Activated CD4-positive, alpha-beta T cell treated with anti-CD3 and anti-CD28 coated beads, Interleukin-2, amount 10 ng/mL, durations not matched to agents 24 days and 14 days (primary cell): ENCODE results near the gene MIDN. TPM values are rescaled to one million over a fixed set of nuclear protein-coding genes. Genes with fewer than 3 reads are reported as not detected.
A peak's percentile ranks its signal among the peaks of the same experiment; 100 is the strongest.

Experiments
- DNase-seq: peaks from one replicate; pipeline ENCODE4 v3.0.0; 2022
- H3K27ac Mint-ChIP-seq: one replicate; pipeline ENCODE4 v1.8.0; 2022; ENCODE audit warnings: mild to moderate bottlenecking, mixed read lengths
- H3K27me3 Mint-ChIP-seq: one replicate; pipeline ENCODE4 v1.8.0; 2022; ENCODE audit warnings: mixed read lengths
- H3K36me3 Mint-ChIP-seq: one replicate; pipeline ENCODE4 v1.8.0; 2022; ENCODE audit warnings: low read depth, mild to moderate bottlenecking, mixed read lengths
- H3K4me1 Mint-ChIP-seq: one replicate; pipeline ENCODE4 v1.8.0; 2021; ENCODE audit warnings: mixed read lengths
- H3K4me3 Mint-ChIP-seq: one replicate; pipeline ENCODE4 v1.8.0; 2022; ENCODE audit warnings: mild to moderate bottlenecking, moderate library complexity, mixed read lengths
- H3K9me3 Mint-ChIP-seq: one replicate; pipeline ENCODE4 v1.8.0; 2021; ENCODE audit warnings: mixed read lengths
- intact Hi-C: fragments of 100-400 bp; cut with micrococcal nuclease; formaldehyde crosslinking; loops from one replicate; pipeline ENCODE4 v1.15.1; 2023
- total RNA-seq: library from RNA; stranded (reverse); gene quantifications from 2 replicates; pipeline ENCODE4 v1.2.3, GENCODE V29; 2022

The MIDN gene
- total RNA-seq, 1 donor from 2014 or later = 82.4 TPM

DNA sequence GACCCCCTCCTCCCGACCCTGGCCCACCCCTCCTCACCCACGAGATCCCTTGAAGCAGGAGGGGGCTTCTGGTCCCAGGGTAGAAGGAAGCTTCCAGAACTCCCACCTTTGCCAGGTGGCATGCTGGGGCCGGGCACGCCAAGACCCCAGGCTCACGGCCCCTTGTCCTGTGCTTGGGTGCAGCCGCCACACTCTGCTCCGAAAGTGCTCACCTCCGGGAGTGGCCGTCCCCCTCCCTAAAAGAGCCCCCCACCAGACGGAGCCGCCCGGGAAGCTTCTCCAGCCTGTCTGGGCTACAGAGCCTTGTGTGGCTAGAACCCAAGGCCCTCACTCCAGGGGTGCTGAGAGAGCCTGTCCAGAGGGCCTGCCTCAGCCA, 35.5 kb downstream of the MIDN start:
- intact Hi-C loops = no loop called here
- Mint-ChIP-seq H3K4me1 (peaks cover 9% of the 10 kb centered on the region), H3K27me3 (peaks cover 24% of the 10 kb centered on the region), H3K9me3 (no peaks in the 10 kb centered on the region), H3K4me3 (no peak overlapping the region), H3K36me3 (peaks cover 15% of the 10 kb centered on the region), H3K27ac (no peak overlapping the region)
- no peak for DNase-seq

DNA sequence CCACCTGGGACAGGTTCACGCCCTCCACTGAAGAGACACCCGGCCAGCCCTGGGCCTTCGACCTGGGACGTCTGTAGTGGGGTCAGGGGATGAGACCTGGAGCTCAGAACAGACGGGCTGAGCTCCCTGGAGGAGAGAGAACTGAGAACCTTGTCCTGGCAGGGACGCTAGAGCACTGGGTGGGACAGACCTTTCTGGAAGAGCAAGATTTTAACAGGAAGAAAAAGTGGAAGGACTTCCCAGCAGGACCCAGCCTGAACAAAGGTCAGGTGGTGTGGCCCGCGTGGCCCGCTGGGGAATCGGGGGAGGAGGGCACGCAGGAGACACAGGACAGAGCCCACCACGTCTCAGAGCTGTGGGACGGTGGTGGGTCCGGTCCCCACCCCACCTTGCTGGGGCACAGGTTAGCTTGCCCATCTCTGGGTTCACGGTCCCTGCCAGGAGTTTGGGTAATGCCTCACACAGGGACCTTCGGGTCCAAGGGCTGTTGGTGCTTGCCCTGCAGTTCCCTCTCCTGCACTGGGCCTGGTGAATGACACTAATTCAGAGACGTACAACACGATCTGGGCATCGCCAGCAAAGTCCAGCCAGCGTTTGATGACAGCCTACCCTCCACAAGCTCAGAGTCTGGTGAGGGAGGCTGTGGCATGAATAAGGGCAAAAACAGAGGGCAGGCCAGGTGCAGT, 36.1 kb downstream of the MIDN start:
- H3K27ac Mint-ChIP-seq = no peak overlapping the region
- no peaks in the 10 kb centered on the region for H3K9me3 Mint-ChIP-seq
- intact Hi-C loops = no loop called here
- H3K27me3 Mint-ChIP-seq = peaks cover 24% of the 10 kb centered on the region
- peaks cover 9% of the 10 kb centered on the region for H3K4me1 Mint-ChIP-seq
- peak overlapping the region; percentile 4 for H3K4me3 Mint-ChIP-seq
- no peak for DNase-seq
- H3K36me3 Mint-ChIP-seq = peaks cover 12% of the 10 kb centered on the region

DNA sequence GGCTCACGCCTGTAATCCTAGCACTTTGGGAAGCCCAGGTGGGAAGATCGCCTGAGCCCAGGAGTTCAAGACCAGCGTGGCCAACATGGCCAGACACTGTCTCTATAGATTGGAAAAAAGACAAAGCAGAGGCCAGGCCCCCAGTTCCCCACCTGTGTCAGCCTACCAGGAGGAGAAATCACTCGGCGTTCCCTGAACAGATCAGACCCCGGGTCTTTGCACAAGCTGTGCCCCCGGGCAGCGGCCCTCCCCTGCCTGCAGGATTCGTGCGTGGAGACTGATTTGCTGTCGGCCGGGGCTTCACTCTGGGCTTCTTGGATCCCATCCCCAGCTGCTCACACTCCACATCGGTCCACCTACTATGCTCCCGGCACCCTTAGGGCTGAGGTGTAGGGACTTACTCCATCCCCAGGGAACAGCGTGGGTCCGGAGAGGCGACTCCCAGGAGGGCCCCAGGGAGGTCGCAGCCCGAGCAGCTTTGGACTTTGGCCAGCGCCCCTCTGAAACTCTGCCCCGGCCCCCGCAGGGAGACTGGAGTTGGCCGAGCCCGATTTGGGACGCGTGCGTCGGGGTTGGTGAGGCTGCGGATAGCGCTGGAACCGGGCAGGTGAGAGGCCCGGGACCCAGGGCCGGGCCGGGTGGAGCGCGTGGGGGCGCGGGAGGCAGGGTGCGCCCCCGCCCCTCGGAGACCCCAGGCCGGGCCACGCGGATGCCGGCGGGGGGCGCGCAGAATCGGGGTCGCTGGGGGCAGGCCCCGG, 36.8 kb downstream of the MIDN start:
- Mint-ChIP-seq H3K4me3 (peak overlapping the region; percentile 15), H3K27me3 (peaks cover 24% of the 10 kb centered on the region), H3K36me3 (peaks cover 5% of the 10 kb centered on the region), H3K9me3 (no peaks in the 10 kb centered on the region), H3K4me1 (peaks cover 3% of the 10 kb centered on the region), H3K27ac (no peak overlapping the region)
- DNase-seq = no peak
- intact Hi-C loops = no loop called here

DNA sequence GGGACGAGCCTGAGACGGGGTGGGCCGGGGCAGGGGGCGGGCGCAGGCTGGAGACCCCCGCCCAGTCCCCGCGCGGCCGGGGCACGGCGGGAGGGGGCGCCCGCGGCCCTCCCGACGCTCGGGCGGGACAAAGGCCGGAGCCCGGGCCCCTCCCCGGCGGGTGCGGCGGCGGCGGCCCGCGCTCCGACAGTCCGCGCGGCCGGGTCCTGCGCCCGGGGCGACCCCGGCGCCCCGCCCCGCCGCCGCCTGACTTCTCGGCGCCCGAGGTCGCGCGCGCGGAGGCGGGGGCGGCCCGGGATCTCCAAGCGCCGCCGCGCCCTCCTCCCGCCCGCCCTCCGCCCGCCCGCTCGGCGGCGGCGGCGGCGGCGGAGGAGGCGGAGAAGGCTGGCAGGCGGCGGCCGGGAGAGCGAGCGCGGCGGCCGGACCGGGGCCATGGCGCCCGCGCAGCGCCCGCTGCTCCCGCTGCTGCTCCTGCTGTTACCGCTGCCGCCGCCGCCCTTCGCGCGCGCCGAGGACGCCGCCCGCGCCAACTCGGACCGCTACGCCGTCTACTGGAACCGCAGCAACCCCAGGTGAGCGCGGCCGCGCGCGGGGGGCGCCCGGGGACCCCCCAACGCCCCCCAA, 37.5 kb downstream of the MIDN start, which contains the start of gene EFNA2:
EFNA2 (plus strand) TSS at position 137 of the 624 bp plus-strand sequence; CDS start at position 433, 296 bp downstream.
- H3K4me1 Mint-ChIP-seq = peaks cover 3% of the 10 kb centered on the region
- peak; percentile 56 for DNase-seq
- no peak within 1 kb of the TSS for H3K27ac Mint-ChIP-seq
- intact Hi-C loops = no loop called here
- H3K27me3 Mint-ChIP-seq = peaks cover 24% of the 10 kb centered on the region
- H3K9me3 Mint-ChIP-seq = no peaks in the 10 kb centered on the region
- peak within 1 kb of the TSS; percentile 67 for H3K4me3 Mint-ChIP-seq
- H3K36me3 Mint-ChIP-seq = peaks cover 1% of the 10 kb centered on the region

DNA sequence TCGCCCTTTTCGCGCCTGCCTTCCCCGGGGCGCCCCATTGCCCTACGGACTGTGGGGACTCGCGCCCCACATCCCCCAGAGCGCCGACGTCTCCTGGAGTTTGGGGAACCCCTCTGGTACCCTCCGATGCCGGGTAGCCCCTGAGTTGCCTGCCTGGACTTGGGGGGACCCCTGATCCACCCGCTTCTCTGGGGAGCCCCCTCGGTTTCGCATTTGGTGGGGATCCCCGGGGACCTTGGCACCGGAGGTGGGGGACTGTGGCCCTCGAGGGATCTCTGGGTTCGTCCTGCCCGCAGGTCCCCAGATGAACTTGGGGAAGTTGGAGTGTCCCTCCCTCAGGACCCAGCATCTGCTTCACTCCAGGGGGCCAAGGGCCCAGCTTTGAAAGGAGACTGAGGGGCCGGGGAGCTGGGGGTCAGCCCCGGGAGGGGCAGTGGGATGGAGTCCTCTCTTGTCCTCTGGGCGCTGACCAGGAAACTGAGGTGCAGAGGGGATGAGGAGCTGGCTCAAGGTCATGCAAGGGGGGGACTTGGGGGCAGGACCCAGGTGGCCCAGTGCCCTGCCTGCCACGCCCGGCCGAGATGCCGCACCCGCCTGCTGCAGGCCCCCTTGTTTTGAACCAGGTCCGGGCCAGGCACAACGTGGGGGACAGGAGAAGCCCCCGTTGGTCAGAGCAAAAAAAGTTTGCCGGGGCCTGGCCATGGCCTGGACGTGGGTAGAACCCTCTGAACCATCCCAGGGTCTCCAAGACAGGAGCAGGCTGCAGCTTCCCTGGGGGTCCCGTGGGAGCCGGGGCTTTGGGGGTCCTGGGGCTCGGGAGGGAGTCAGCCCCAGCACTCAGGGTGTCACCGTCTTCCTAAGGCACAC, 38.3 kb downstream of the MIDN start:
- Mint-ChIP-seq H3K9me3 (no peaks in the 10 kb centered on the region), H3K36me3 (peaks cover 1% of the 10 kb centered on the region), H3K27me3 (peaks cover 23% of the 10 kb centered on the region), H3K4me1 (peaks cover 3% of the 10 kb centered on the region), H3K27ac (no peak overlapping the region), H3K4me3 (peak overlapping the region; percentile 67)
- intact Hi-C loops = no loop called here
- peak; percentile 58 for DNase-seq

DNA sequence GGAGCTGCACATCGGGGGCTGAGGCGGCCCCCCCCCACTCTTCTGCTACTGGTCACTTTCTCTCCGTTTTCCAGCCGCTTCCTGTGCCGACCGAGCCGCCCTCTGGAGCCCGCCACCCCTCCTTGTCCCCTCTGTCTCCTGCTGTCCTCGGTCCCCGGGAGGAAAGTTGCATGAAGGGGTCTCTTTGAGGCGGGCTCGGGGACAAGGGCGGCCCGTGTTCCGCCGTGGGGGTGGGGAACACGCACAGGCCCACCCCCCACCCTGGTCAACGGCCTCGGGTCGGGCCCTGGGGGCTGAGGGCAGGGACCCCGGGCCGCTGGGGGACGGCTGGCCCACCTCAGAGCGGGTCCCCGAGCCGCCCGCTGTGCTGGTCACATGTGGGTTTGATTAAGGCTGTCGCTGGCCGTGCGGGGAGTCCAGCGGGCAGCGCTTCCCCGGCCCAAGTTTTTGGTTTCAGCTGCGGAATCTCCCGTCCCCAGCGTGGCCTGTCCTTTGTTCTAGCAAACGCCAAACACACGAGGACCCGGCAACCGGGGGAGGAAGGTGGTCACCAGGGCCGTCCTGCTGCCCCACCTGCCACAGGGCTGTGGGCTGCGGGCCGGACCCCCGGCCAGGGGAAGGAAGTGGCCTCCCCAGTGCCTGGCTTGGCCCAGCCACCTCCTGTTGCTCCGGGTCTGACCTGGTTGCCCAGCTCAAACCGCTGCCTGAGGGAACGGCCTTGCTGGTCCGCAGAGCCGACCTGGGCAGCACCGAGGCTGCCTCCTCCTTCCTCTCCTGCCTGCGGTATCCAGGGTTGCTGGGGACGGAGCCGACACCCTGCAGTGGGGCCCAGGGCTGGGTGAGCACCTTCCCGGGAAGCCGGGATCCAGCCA, 39.2 kb downstream of the MIDN start:
- intact Hi-C loops = no loop called here
- DNase-seq = no peak
- Mint-ChIP-seq H3K27me3 (peaks cover 25% of the 10 kb centered on the region), H3K36me3 (no peaks in the 10 kb centered on the region), H3K27ac (no peak overlapping the region), H3K4me3 (no peak overlapping the region), H3K4me1 (peaks cover 3% of the 10 kb centered on the region), H3K9me3 (no peaks in the 10 kb centered on the region)

DNA sequence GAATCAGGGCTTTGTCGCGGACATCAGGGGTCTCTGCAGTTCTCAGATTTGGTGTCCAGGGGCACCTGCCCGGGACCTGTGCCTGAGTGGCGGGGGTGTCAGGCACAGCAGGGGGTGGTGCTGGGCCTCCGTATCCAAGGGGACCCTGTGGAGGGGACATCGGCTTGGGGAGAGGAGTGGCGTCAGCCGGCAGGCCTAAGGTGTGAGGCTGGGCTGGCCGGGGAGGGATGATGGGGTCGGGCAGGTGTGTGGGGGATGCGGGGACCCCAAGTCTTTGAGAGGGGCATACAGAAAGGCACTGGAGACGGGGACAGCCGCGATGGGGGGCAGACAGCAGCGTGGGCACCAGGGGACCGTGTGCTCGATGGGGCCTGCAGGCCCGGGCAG, 39.8 kb downstream of the MIDN start:
- Mint-ChIP-seq H3K27me3 (peaks cover 25% of the 10 kb centered on the region), H3K4me1 (peaks cover 3% of the 10 kb centered on the region), H3K4me3 (no peak overlapping the region), H3K27ac (no peak overlapping the region), H3K9me3 (no peaks in the 10 kb centered on the region), H3K36me3 (no peaks in the 10 kb centered on the region)
- intact Hi-C loops = no loop called here
- DNase-seq = no peak

DNA sequence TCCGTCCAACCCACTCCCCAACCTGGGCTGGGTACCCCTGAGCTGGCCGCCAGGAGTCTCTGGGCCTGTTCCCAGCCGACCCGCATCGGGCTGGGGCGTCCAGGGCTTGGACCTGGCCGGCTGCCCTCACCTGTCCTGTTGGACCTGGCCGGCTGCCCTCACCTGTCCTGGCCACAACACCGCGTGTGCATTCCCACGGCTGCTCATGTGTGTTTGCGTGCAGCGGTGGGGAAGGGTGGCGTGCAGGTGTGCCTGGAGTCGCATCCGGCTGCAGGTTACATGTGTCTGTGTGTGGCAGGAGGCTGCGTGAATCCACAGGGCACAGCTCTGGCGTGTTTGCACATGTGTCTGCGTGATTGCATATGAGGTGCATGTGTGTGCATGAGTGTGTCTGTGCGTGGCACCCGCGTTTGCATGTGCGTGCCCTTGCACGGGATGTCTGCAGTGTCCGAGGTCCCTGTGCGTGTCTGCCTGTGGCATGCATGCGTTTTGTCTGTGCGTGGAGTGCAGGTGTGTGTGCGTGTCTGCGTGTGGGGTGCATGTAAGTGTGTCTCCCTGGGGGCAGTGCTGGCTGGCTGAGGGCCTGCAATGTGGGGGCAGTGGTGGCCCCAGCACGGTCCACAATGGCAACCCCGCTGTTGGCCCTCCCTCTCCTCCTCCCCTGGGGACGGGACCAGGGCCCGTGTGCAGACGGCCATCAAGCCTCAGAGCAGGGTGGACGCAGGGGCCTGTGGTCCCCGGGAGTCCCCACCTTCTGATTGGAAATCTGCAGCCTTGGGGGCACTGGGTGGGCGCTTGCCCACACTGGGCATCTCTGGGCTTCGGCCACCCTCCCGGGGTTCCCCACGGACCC, 40.7 kb downstream of the MIDN start:
- Mint-ChIP-seq H3K27ac (no peak overlapping the region), H3K27me3 (peaks cover 23% of the 10 kb centered on the region), H3K36me3 (no peaks in the 10 kb centered on the region), H3K4me1 (peaks cover 3% of the 10 kb centered on the region), H3K9me3 (no peaks in the 10 kb centered on the region), H3K4me3 (no peak overlapping the region)
- DNase-seq = no peak
- intact Hi-C loops = no loop called here

DNA sequence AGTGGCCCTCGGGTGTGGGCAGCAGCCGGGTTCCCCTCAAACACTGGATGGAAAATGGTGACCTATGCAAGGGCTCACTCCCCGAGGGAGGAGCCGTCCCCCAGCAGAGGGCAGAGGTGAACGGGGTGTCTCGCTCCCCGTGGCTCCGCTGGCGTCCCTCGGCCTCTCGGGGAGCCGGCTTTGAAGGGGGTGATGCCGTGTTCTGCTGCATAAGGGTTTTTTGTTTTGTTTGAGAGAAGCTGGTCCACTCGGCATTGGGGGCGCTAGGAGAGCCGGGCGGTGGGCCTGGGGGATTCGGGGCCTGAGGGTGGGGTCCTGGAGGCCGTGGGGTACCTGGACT, 41.3 kb downstream of the MIDN start:
- Mint-ChIP-seq H3K27ac (no peak overlapping the region), H3K4me3 (no peak overlapping the region), H3K27me3 (peaks cover 20% of the 10 kb centered on the region), H3K9me3 (no peaks in the 10 kb centered on the region), H3K36me3 (no peaks in the 10 kb centered on the region), H3K4me1 (peaks cover 3% of the 10 kb centered on the region)
- DNase-seq = no peak
- intact Hi-C loops = no loop called here

DNA sequence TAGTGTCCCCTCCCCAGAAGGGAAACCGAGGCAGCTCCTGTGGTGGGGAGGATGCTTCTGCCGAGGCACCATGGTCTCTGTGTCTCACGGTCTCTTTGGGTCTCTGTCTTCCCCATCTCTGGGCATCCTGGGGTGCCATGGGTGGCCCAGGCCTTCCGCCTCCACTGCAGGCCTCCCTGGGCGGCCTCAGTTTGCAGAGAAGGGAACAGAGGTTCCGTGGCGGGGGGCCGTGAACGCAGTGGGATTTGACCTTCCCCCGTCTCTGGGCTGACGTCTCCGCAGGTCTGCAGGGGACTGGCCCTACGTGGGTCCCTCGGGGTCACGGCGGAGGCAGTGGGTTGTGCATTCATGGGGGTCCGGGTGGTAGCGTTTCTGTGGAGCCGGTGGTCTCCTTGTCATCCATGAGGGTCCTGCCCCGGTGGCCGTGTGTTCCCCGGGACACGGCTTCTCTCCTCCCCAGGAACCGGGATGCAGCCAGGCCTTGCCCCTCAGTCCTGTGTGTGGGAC, 41.9 kb downstream of the MIDN start:
- peaks cover 2% of the 10 kb centered on the region for H3K4me1 Mint-ChIP-seq
- H3K36me3 Mint-ChIP-seq = no peaks in the 10 kb centered on the region
- intact Hi-C loops = no loop called here
- H3K27ac Mint-ChIP-seq = no peak overlapping the region
- H3K27me3 Mint-ChIP-seq = peaks cover 17% of the 10 kb centered on the region
- no peaks in the 10 kb centered on the region for H3K9me3 Mint-ChIP-seq
- no peak for DNase-seq
- H3K4me3 Mint-ChIP-seq = no peak overlapping the region

DNA sequence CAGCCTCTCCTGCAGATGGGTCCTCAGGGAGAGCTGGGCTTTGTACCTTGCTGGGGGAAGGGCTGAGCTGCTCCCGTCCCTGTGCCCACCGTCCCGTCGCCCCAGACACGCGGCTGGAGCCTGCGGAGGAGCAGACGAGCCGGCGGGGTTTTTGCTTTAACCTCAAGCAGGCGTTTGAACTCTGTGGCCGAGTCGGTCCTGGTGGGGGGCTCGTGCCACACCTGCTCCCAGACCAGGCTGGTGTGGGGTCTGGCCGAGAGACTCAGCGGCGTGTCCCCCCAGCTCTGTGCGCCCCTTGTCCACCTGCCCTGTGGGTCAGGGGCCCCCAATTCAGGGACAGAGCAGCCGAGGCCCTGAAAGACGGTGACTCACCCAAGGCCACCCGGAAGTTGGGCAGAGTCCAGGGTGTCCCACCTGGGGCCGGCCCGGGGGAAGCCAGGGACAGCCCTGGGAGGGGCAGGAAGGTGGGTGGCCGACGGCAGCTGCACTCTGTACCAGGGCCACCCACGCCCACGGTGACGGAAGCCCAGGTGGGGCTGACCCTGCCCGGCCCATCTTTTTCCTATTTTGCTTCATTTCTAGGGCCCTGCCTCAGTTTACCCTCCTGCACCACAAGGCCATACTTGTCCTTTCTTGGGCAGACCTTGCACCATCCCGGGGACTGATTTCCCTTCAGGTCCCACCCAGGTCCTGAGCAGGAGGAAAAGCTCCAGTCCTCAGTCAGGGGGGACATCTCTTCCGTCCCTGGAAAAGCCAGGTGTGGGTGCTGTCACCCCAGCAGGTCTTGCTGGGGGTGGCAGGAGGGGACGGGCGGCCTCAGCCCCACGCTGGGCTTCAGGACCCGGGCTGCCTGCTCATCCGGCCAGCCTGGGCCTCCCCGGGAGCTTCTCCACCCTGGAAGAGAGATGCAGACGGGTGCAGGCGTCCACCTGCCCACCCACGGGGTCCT, 42.6 kb downstream of the MIDN start:
- peaks cover 17% of the 10 kb centered on the region for H3K27me3 Mint-ChIP-seq
- H3K4me1 Mint-ChIP-seq = peaks cover 2% of the 10 kb centered on the region
- H3K9me3 Mint-ChIP-seq = no peaks in the 10 kb centered on the region
- intact Hi-C loops = no loop called here
- H3K27ac Mint-ChIP-seq = no peak overlapping the region
- H3K36me3 Mint-ChIP-seq = no peaks in the 10 kb centered on the region
- DNase-seq = no peak
- H3K4me3 Mint-ChIP-seq = no peak overlapping the region
